Kidney epithelial cell (primary cell): Measurements from ENCODE around the gene ADGRG1. TPM values are rescaled to one million over a fixed set of nuclear protein-coding genes. Genes with fewer than 3 reads are reported as not detected.

Experiments used
- DNase-seq: peaks from one replicate; pipeline ENCODE4 v3.0.0-alpha.2; 2010; ENCODE audit warnings: low read depth
- H3K27me3 ChIP-seq: 2 replicates; pipeline ENCODE4 v1.6.0; 2011; ENCODE audit warnings: low read length; ENCODE audit not compliant: control insufficient read depth, insufficient read depth
- H3K36me3 ChIP-seq: 2 replicates; pipeline ENCODE4 v1.5.1; 2011; ENCODE audit warnings: low read length; ENCODE audit not compliant: control insufficient read depth, insufficient read depth
- H3K4me3 ChIP-seq: 2 replicates; pipeline ENCODE4 v1.5.1; 2011; ENCODE audit warnings: low read depth, mild to moderate bottlenecking, control low read depth, low read length
- total RNA-seq: library from RNA; depleted of rRNA; stranded (reverse); fragments of >200 nt; gene quantifications from 2 replicates; pipeline ENCODE4 v1.2.3, GENCODE V29; 2015
- TF ChIP-seq, protein P1 (sequence below): IDR thresholded peaks from 2 replicates; pipeline ENCODE4 v1.5.1; 2011; ENCODE audit warnings: mild to moderate bottlenecking, moderate library complexity, low read length, control low read depth, inconsistent platforms; ENCODE audit not compliant: insufficient read depth, poor library complexity, severe bottlenecking

ADGRG1 gene
- total RNA-seq, 1 donor from 2014 or later = 150 TPM

- TF ChIP-seq, protein P1, sequence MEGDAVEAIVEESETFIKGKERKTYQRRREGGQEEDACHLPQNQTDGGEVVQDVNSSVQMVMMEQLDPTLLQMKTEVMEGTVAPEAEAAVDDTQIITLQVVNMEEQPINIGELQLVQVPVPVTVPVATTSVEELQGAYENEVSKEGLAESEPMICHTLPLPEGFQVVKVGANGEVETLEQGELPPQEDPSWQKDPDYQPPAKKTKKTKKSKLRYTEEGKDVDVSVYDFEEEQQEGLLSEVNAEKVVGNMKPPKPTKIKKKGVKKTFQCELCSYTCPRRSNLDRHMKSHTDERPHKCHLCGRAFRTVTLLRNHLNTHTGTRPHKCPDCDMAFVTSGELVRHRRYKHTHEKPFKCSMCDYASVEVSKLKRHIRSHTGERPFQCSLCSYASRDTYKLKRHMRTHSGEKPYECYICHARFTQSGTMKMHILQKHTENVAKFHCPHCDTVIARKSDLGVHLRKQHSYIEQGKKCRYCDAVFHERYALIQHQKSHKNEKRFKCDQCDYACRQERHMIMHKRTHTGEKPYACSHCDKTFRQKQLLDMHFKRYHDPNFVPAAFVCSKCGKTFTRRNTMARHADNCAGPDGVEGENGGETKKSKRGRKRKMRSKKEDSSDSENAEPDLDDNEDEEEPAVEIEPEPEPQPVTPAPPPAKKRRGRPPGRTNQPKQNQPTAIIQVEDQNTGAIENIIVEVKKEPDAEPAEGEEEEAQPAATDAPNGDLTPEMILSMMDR = no peak
- Histone ChIP-seq H3K36me3 (no peaks in the 10 kb centered on the region), H3K27me3 (no peaks in the 10 kb centered on the region), H3K4me3 (no peak overlapping the region)
- no peak for DNase-seq
Measured at GRCh38 chr16:57633383-57634064, 5.1 kb downstream of the ADGRG1 start.

DNA sequence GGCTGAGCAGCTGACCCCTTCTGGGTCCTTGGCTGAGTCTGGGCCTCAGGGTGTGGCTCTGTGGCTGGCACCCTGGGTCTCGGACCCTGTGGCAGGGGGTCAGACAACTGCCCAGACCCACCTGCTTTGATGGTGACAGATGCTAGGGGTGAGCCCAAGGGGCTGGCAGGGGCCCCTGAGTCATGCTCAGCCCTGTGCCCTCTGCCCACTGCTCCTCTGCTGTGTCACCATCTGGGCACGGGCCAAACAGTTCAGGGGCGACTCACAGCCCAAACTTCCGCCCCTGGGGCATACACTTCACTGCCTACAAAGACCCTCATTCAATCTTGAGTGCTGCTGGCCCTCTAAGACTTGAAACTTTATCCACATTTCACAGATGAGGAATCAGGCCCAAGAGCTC, 5.7 kb downstream of the ADGRG1 start:
- Histone ChIP-seq H3K27me3 (no peaks in the 10 kb centered on the region), H3K4me3 (no peak overlapping the region), H3K36me3 (no peaks in the 10 kb centered on the region)
- TF ChIP-seq, protein P1 = no peak
- DNase-seq = no peak

GRCh38 chr16:57635266-57636097, 7.1 kb downstream of the ADGRG1 start:
- TF ChIP-seq, protein P1 = no peak
- Histone ChIP-seq H3K27me3 (no peaks in the 10 kb centered on the region), H3K4me3 (no peak overlapping the region), H3K36me3 (no peaks in the 10 kb centered on the region)
- DNase-seq = no peak

DNA sequence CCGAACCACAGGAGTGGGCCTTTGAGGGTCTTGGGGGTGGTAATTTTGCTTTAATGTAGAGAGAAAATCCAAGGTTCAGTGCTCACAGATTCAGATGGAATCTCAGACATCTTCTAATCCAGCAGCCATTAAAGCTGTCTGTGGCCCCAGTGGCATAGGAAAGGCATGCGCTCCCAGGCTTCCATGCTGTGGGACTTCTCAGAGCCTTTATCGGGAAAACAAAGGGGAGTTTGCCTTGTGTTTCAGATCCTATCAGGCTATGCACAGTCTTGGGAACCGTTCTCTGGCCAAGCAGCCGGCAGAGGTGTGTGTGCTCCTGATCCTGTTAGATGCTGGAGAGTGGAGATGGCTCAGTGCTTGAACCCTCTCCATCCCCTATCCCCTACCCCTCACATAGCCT, 7.8 kb downstream of the ADGRG1 start:
- no peak for DNase-seq
- H3K36me3 ChIP-seq = no peaks in the 10 kb centered on the region
- TF ChIP-seq, protein P1 = no peak
- no peaks in the 10 kb centered on the region for H3K27me3 ChIP-seq
- no peak overlapping the region for H3K4me3 ChIP-seq

GRCh38 chr16:57637020-57637419, 8.6 kb downstream of the ADGRG1 start:
- no peaks in the 10 kb centered on the region for H3K36me3 ChIP-seq
- DNase-seq = no peak
- TF ChIP-seq, protein P1 = no peak
- no peaks in the 10 kb centered on the region for H3K27me3 ChIP-seq
- no peak overlapping the region for H3K4me3 ChIP-seq

GRCh38 chr16:57637424-57637823, 9.0 kb downstream of the ADGRG1 start:
- Histone ChIP-seq H3K4me3 (no peak overlapping the region), H3K36me3 (no peaks in the 10 kb centered on the region), H3K27me3 (no peaks in the 10 kb centered on the region)
- DNase-seq = no peak
- TF ChIP-seq, protein P1 = no peak
